ENCODE results near the gene NHLRC2. TPM values are rescaled to one million over a fixed set of nuclear protein-coding genes. Genes with fewer than 3 reads are reported as not detected.

Gene NHLRC2
- total and polyA plus RNA-seq, 4 donors, result 4.2 to 49.0 (median 26.9) TPM

- Histone ChIP-seq H3K27ac (ENCODE audit: low read depth in 1 of 2, low read length in 1 of 2) (no peak overlapping the region), H3K9ac (ENCODE audit: insufficient read depth in 1 of 2, low read length in 2 of 2) (no peak overlapping the region), H3K4me3 (no peak overlapping the region), H3K27me3 (ENCODE audit: control insufficient read depth in 3 of 3, insufficient read depth in 3 of 3, low read length in 2 of 3) (no peaks in the 10 kb centered on the region), H3K36me3 (ENCODE audit: control insufficient read depth in 4 of 4, insufficient read depth in 4 of 4, low read length in 4 of 4) (peaks cover 4 to 21% (median 15%) of the 10 kb centered on the region in 4 donors), H3K4me1 (ENCODE audit: control insufficient read depth in 5 of 5, insufficient read depth in 5 of 5, low read length in 5 of 5) (peaks cover 0 to 6% (median 0%) of the 10 kb centered on the region in 5 donors), H3K9me3 (ENCODE audit: control insufficient read depth in 4 of 4, insufficient read depth in 3 of 4, low read length in 3 of 4) (peaks cover 0 to 2% (median 0%) of the 10 kb centered on the region in 4 donors)
- no peak for TF ChIP-seq CTCF (IDR thresholded peaks at IDR 0.05; ENCODE audit: control extremely low read depth, extremely low read depth)
- WGBS, 2 donors, result 40 to 66% methylated on average over 3 of the region's 3 CpGs
- ATAC-seq (ENCODE audit: insufficient read depth, low FRiP score) (no peak), DNase-seq (no peak)
These were observed 11.4 kb downstream of the NHLRC2 start for GRCh38 chr10:113865901-113866300.

- Histone ChIP-seq H3K9ac (ENCODE audit: insufficient read depth in 1 of 2, low read length in 2 of 2) (no peak overlapping the region), H3K27ac (ENCODE audit: low read depth in 1 of 2, low read length in 1 of 2) (peak overlapping the region in 1 of 2 donors; percentile 21), H3K27me3 (ENCODE audit: control insufficient read depth in 3 of 3, insufficient read depth in 3 of 3, low read length in 2 of 3) (no peaks in the 10 kb centered on the region), H3K36me3 (ENCODE audit: control insufficient read depth in 4 of 4, insufficient read depth in 4 of 4, low read length in 4 of 4) (peaks cover 4 to 18% (median 10%) of the 10 kb centered on the region in 4 donors), H3K9me3 (ENCODE audit: control insufficient read depth in 4 of 4, insufficient read depth in 3 of 4, low read length in 3 of 4) (peaks cover 0 to 2% (median 0%) of the 10 kb centered on the region in 4 donors), H3K4me1 (ENCODE audit: control insufficient read depth in 5 of 5, insufficient read depth in 5 of 5, low read length in 5 of 5) (peaks cover 0 to 6% (median 0%) of the 10 kb centered on the region in 5 donors), H3K4me3 (no peak overlapping the region)
- TF ChIP-seq CTCF (IDR thresholded peaks at IDR 0.05; ENCODE audit: control extremely low read depth, extremely low read depth), result no peak
- no peak for ATAC-seq (ENCODE audit: insufficient read depth, low FRiP score)
- no peak for DNase-seq
- WGBS, 2 donors, result 88 to 95% methylated on average over 5 of the region's 5 CpGs
These were observed 12.3 kb downstream of the NHLRC2 start for GRCh38 chr10:113866551-113867394.

DNA sequence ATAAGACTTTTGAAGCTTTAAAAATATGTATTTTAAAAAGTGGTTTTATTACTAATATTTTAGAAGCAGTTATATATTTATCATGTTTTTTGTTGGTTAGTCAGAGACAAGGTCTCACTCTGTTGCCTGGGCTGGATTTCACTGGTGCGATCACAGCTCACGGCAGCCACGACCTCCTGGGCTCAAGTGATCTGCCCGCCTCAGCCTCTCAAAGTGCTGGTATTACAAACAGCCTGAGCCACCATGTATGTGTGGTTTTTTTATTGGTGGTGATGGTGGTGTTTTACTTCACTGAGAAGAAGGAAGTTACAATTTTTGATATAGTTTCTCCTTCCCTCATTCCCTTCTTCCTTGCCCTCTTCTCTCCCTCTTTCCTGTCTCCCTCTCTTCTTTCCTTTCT lies 13.4 kb downstream of the NHLRC2 start:
- Histone ChIP-seq H3K4me1 (ENCODE audit: control insufficient read depth in 5 of 5, insufficient read depth in 5 of 5, low read length in 5 of 5) (peaks cover 0 to 6% (median 0%) of the 10 kb centered on the region in 5 donors), H3K27ac (ENCODE audit: low read depth in 1 of 2, low read length in 1 of 2) (no peak overlapping the region), H3K9ac (ENCODE audit: insufficient read depth in 1 of 2, low read length in 2 of 2) (no peak overlapping the region), H3K27me3 (ENCODE audit: control insufficient read depth in 3 of 3, insufficient read depth in 3 of 3, low read length in 2 of 3) (no peaks in the 10 kb centered on the region), H3K4me3 (no peak overlapping the region), H3K36me3 (ENCODE audit: control insufficient read depth in 4 of 4, insufficient read depth in 4 of 4, low read length in 4 of 4) (peaks cover 1 to 24% (median 11%) of the 10 kb centered on the region in 4 donors), H3K9me3 (ENCODE audit: control insufficient read depth in 4 of 4, insufficient read depth in 3 of 4, low read length in 3 of 4) (peaks cover 0 to 7% (median 0%) of the 10 kb centered on the region in 4 donors)
- no peak for DNase-seq
- 80 to 91% methylated on average over 4 of the region's 4 CpGs for WGBS, 2 donors
- ATAC-seq (ENCODE audit: insufficient read depth, low FRiP score), result no peak
- no peak for TF ChIP-seq CTCF (IDR thresholded peaks at IDR 0.05; ENCODE audit: control extremely low read depth, extremely low read depth)
